HG03175 (cell line): ENCODE data around the gene PHGDH.
"Not testable (repeated sequence)": the region's sequence is repeated elsewhere in the genome, so short reads cannot be mapped to it uniquely, and the experiment has no call there.

ENCODE experiments used
- ATAC-seq: cut with Tn5 transposase; IDR thresholded peaks from one replicate; pipeline ENCODE4 v1.9.1; 2021; ENCODE audit warnings: mild to moderate bottlenecking, moderate library complexity; ENCODE audit not compliant: unreplicated experiment

The PHGDH gene

DNA sequence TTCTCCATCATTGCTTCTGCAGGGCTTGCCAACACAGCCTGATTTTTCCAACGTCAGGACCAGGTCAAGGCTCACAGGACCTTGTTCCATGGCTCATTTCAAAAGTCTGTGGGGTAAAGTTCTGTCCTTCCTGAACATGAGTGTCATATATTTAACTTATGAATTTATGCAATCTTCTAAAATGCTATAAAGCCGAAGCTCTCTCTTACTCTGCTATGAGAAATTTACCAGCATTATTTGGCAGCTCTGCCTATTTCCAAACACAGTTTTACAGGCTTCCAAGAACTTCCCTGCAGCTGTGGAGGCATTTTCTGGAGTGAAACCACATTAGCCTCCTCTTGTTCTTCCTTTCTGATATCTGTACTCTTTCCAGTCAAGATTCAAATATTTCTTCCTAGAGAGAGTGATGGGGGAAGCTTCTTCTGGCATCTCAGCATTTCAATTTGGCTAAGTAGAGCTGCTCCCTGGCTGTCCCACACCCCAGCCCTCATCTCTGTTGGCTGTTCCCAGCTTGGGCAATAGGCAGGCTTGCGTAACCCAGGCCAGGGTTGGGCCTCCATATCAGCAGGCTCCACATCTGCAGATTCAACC is 72.6 kb downstream of the PHGDH start:
- ATAC-seq: no peak

DNA sequence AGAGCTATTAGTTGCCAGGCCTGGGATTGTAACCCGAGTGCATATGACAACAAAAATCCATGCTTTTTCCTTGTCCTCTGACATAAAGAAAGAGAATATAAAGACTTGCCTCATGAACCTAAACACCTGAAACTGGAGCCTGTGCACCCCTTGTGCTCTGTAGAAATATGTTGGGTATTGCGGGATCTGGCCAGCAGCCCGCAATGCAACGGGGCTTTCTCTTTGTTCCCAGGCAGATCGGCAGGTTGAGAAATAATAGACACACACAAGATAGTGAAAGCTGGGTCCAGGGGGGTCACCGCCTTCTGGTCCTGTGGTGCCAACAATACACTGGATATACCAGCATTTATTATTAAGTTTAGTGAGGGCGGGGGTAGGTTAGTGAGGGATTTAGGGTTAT is 74.3 kb downstream of the PHGDH start:
- ATAC-seq: not testable (repeated sequence)

DNA sequence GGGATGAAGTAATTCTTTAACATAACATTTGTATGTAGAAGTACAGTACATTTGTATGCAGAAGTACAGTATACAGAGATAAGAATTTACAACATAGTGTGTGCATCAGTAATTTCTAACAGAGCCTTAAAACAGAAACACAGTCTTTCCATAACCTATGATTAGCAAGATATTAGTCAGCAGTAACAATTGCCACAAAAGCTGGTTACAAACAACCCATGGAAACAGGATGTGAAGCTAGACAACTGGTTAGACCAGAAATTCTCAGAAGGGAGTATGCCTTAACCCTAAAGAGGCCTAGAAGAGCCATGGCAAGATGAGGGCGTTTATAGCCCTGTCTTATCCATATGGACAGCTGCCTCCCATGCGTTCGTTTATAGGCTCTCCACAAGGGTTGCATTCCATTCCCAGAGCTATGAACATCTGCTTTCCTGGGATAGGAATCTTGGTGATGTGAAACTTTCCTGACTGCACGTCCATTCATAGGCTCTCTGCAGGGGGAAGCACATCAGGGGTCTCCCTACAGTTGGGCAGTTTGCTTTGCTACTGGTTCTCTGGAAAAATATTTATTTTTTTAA is 74.8 kb downstream of the PHGDH start:
- not testable (repeated sequence) for ATAC-seq

DNA sequence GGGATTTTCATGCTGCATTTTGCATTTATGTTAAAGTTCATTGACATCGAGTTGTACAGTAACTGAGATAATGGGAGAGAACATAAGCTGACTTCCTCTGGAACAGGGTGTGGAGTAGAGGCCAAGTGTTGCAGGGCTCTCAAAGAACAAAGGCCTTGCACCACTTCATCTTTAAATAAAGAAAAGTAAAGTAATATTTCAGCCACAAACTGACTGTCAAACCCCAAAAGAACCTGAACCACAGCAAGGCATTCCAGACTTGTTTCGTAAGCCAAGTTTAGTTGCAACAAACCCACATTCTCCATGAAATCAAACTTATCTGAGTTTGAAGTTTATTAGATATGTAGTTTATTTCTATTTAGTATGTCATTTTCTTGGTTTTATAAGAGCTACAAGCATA is 76.0 kb downstream of the PHGDH start:
- ATAC-seq: no peak

DNA sequence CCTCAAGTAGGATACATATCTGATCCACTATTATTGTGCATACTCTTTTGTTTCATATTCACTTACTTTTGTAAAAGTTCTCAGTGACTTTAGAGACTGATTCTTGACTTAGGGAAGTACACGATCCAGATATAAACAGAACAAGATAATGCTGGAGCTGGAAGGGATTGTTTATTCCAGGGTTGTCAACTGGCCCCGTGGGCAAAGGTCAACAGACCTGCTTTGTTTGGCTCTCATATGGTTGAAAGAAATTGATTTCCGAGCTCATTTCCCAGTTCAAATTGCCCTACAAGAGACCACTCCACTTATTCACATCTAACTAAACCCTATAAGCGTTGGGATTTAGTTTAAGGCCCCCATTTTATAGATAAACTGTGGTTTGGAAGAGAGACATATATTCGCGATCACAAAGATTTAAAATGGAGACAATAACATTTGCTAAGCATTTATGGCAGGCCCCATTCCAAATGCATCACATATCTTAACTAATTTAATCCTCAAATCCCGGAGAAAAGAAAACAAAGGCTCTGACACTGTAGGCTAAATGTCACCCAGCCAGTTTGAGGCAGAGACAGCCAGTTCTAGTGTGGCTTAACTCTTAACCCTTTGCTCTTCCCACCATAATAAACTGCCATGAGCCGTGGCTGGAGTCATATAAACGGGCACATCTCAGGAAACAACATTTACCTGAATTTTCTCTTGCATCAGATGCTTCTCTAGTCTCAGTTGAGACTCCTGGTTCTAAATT is 78.9 kb downstream of the PHGDH start:
- ATAC-seq: no peak

DNA sequence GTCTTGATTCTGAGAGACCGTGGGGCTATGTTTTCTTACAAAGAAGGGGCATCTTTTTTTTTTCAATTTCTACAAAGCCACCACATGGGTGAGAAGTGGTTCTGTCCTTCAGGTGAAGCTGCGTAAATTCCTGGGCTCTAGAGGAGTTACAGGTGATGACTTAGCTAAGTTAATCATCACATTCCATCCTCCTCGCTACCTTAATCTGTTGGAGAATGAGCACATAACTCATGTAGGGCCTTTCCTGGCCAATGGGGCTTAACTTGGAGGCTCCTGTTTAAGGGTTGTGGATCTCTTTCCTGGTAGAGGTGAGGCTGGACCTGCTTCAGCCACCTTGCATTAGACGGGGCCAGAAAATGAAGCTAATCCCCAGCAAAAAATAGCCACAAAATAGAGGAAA is 79.6 kb downstream of the PHGDH start:
- ATAC-seq: no peak
